ENCODE data around the gene MAIP1.

DNA sequence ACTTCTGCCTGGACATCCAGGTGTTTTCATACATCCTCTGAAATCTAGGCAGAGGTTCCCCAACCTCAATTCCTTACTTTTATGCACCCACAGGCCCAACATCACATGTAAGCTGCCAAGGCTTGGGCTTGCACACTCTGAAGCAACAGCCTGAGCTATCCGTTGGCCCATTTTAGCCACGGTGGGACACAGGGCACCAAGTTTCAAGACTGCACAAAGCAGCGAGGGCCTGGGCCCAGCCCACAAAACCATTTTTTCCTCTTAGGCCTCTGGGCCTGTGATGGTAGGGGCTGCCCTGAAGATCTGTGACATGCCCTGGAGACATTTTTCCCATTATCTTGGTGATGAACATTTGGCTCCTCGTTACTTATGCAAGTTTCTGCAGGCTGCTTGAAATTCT, 38.4 kb upstream of the MAIP1 start:
- TF ChIP-seq NR1H2 (CRISPR knock-in tag; IDR thresholded peaks at IDR 0.05), result no peak
- TF ChIP-seq JUN (CRISPR knock-in tag; IDR thresholded peaks at IDR 0.05), result no peak
- TF ChIP-seq, protein P1, sequence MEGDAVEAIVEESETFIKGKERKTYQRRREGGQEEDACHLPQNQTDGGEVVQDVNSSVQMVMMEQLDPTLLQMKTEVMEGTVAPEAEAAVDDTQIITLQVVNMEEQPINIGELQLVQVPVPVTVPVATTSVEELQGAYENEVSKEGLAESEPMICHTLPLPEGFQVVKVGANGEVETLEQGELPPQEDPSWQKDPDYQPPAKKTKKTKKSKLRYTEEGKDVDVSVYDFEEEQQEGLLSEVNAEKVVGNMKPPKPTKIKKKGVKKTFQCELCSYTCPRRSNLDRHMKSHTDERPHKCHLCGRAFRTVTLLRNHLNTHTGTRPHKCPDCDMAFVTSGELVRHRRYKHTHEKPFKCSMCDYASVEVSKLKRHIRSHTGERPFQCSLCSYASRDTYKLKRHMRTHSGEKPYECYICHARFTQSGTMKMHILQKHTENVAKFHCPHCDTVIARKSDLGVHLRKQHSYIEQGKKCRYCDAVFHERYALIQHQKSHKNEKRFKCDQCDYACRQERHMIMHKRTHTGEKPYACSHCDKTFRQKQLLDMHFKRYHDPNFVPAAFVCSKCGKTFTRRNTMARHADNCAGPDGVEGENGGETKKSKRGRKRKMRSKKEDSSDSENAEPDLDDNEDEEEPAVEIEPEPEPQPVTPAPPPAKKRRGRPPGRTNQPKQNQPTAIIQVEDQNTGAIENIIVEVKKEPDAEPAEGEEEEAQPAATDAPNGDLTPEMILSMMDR (IDR thresholded peaks at IDR 0.05), result no peak
- TF ChIP-seq, protein P2, sequence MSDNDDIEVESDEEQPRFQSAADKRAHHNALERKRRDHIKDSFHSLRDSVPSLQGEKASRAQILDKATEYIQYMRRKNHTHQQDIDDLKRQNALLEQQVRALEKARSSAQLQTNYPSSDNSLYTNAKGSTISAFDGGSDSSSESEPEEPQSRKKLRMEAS (CRISPR knock-in tag; IDR thresholded peaks at IDR 0.05), result no peak
- no peak for TF ChIP-seq CBFB (CRISPR knock-in tag; IDR thresholded peaks at IDR 0.05; ENCODE audit: low read depth)
- no peak for TF ChIP-seq ESRRA (CRISPR knock-in tag; IDR thresholded peaks at IDR 0.05; ENCODE audit: borderline replicate concordance)
- no peak for TF ChIP-seq NFYB (CRISPR knock-in tag; conservative IDR thresholded peaks at IDR 0.05; ENCODE audit: low read depth)
- TF ChIP-seq, protein P3, sequence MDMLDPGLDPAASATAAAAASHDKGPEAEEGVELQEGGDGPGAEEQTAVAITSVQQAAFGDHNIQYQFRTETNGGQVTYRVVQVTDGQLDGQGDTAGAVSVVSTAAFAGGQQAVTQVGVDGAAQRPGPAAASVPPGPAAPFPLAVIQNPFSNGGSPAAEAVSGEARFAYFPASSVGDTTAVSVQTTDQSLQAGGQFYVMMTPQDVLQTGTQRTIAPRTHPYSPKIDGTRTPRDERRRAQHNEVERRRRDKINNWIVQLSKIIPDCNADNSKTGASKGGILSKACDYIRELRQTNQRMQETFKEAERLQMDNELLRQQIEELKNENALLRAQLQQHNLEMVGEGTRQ (CRISPR knock-in tag; IDR thresholded peaks at IDR 0.05), result no peak
- no peak for TF ChIP-seq MXD4 (CRISPR knock-in tag; IDR thresholded peaks at IDR 0.05; ENCODE audit: borderline replicate concordance)
- no peak for TF ChIP-seq FOXP1 (CRISPR knock-in tag; IDR thresholded peaks at IDR 0.05; ENCODE audit: borderline replicate concordance)

Data from WTC11 (cell line).